WTC11 (cell line): ENCODE data around the gene MAP3K5. TPM values are rescaled to one million over a fixed set of nuclear protein-coding genes. Genes with fewer than 3 reads are reported as not detected.

Source experiments
- ATAC-seq: fragments of 200-7000 bp; cut with Tn5 transposase; 2 replicates; pipeline ENCODE4 v1.10.0; 2021; ENCODE audit warnings: mild to moderate bottlenecking, moderate library complexity
- CTCF ChIA-PET: fragments of 300-600 bp; sonication (Branson Sonifier 250); formaldehyde crosslinking; loops from one replicate; lab custom pipeline; 2021; ENCODE audit warnings: antibody characterized with exemption; lab: Charles Lee
- POLR2A ChIA-PET: fragments of 350-600 bp; sonication (Branson Sonifier 250); formaldehyde crosslinking; loops from one replicate; lab custom pipeline; 2021; ENCODE audit warnings: antibody characterized with exemption; lab: Charles Lee
- DNase-seq: peaks from one replicate; pipeline ENCODE4 v3.0.0; 2021; ENCODE audit warnings: low spot score
- H3K27ac Mint-ChIP-seq: 2 replicates; pipeline ENCODE4 v1.8.0; 2021; ENCODE audit warnings: mixed read lengths
- H3K27me3 Mint-ChIP-seq: 2 replicates; pipeline ENCODE4 v1.8.0; 2021; ENCODE audit warnings: low read depth, mild to moderate bottlenecking, moderate library complexity, mixed read lengths
- H3K36me3 Mint-ChIP-seq: 2 replicates; pipeline ENCODE4 v1.8.0; 2021; ENCODE audit warnings: mixed read lengths
- H3K4me1 Mint-ChIP-seq: 2 replicates; pipeline ENCODE4 v1.8.0; 2022; ENCODE audit warnings: mixed read lengths
- H3K4me3 Mint-ChIP-seq: 2 replicates; pipeline ENCODE4 v1.8.0; 2021; ENCODE audit warnings: mild to moderate bottlenecking, moderate library complexity, mixed read lengths
- H3K9me3 Mint-ChIP-seq: 2 replicates; pipeline ENCODE4 v1.8.0; 2021; ENCODE audit warnings: mixed read lengths
- AR ChIP-seq: fragments of 250-450 bp; sonication (Bioruptor Pico); IDR thresholded peaks from 2 replicates; pipeline ENCODE4 v1.9.0; 2021; ENCODE audit warnings: mild to moderate bottlenecking
- ATF6 ChIP-seq: sonication (generic); formaldehyde crosslinking; IDR thresholded peaks from 2 replicates; pipeline ENCODE4 v1.8.1; 2023; ENCODE audit warnings: mild to moderate bottlenecking, missing genetic modification reagents
- CREB1 ChIP-seq: sonication (generic); formaldehyde crosslinking; IDR thresholded peaks from 2 replicates; pipeline ENCODE4 v1.8.0; 2023; ENCODE audit warnings: mild to moderate bottlenecking, missing genetic modification reagents
- ELF4 ChIP-seq: sonication (generic); formaldehyde crosslinking; IDR thresholded peaks from 2 replicates; pipeline ENCODE4 v1.8.1; 2022; ENCODE audit warnings: low read depth, mild to moderate bottlenecking, moderate library complexity, missing genetic modification reagents
- FOXP1 ChIP-seq: sonication (generic); formaldehyde crosslinking; IDR thresholded peaks from 2 replicates; pipeline ENCODE4 v1.8.0; 2022; ENCODE audit warnings: missing genetic modification reagents, mild to moderate bottlenecking, moderate library complexity, borderline replicate concordance
- GRHL2 ChIP-seq: fragments of 250-450 bp; sonication (Bioruptor Pico); IDR thresholded peaks from 2 replicates; pipeline ENCODE4 v1.8.0; 2022; ENCODE audit warnings: mild to moderate bottlenecking, moderate library complexity; ENCODE audit not compliant: insufficient replicate concordance, severe bottlenecking
- GTF2I ChIP-seq: fragments of 250-450 bp; sonication (Bioruptor Pico); conservative IDR thresholded peaks from 2 replicates; pipeline ENCODE4 v1.4.0; 2021; ENCODE audit warnings: mild to moderate bottlenecking
- HMGA2 ChIP-seq: fragments of 250-450 bp; sonication (Bioruptor Pico); IDR thresholded peaks from 2 replicates; pipeline ENCODE4 v1.4.0; 2021; ENCODE audit warnings: mild to moderate bottlenecking, moderate library complexity
- HMGXB4 ChIP-seq: sonication (generic); formaldehyde crosslinking; IDR thresholded peaks from 2 replicates; pipeline ENCODE4 v1.8.1; 2023; ENCODE audit warnings: mild to moderate bottlenecking, moderate library complexity, missing genetic modification reagents
- IRF2 ChIP-seq: sonication (generic); formaldehyde crosslinking; IDR thresholded peaks from 2 replicates; pipeline ENCODE4 v1.8.0; 2022; ENCODE audit warnings: low read depth, missing genetic modification reagents, borderline replicate concordance
- KAT7 ChIP-seq: sonication (generic); formaldehyde crosslinking; IDR thresholded peaks from 2 replicates; pipeline ENCODE4 v1.8.1; 2023; ENCODE audit warnings: missing genetic modification reagents, mild to moderate bottlenecking, borderline replicate concordance
- MLX ChIP-seq: sonication (generic); formaldehyde crosslinking; IDR thresholded peaks from 2 replicates; pipeline ENCODE4 v1.8.1; 2023; ENCODE audit warnings: mild to moderate bottlenecking, missing genetic modification reagents, moderate library complexity
- NR1H2 ChIP-seq: sonication (generic); formaldehyde crosslinking; IDR thresholded peaks from 2 replicates; pipeline ENCODE4 v1.9.0; 2021; ENCODE audit warnings: mild to moderate bottlenecking, moderate library complexity, missing genetic modification reagents
- PRDM15 ChIP-seq: sonication (generic); formaldehyde crosslinking; IDR thresholded peaks from 2 replicates; pipeline ENCODE4 v1.8.0; 2022; ENCODE audit warnings: missing genetic modification reagents
- SP1 ChIP-seq: sonication (generic); formaldehyde crosslinking; conservative IDR thresholded peaks from 2 replicates; pipeline ENCODE4 v1.8.1; 2022; ENCODE audit warnings: missing genetic modification reagents
- TEAD1 ChIP-seq: sonication (generic); formaldehyde crosslinking; IDR thresholded peaks from 2 replicates; pipeline ENCODE4 v1.8.0; 2022; ENCODE audit warnings: mild to moderate bottlenecking, missing genetic modification reagents
- TEAD4 ChIP-seq: sonication (generic); formaldehyde crosslinking; IDR thresholded peaks from 2 replicates; pipeline ENCODE4 v1.8.0; 2022; ENCODE audit warnings: mild to moderate bottlenecking, missing genetic modification reagents
- USF2 ChIP-seq: sonication (generic); formaldehyde crosslinking; IDR thresholded peaks from 2 replicates; pipeline ENCODE4 v1.8.1; 2023; ENCODE audit warnings: mild to moderate bottlenecking, missing genetic modification reagents, moderate library complexity
- ZNF396 ChIP-seq: fragments of 250-450 bp; sonication (Bioruptor Pico); IDR thresholded peaks from 2 replicates; pipeline ENCODE4 v1.8.0; 2021; ENCODE audit warnings: mild to moderate bottlenecking, moderate library complexity, borderline replicate concordance
- ZSCAN18 ChIP-seq: fragments of 250-450 bp; sonication (Bioruptor Pico); IDR thresholded peaks from 2 replicates; pipeline ENCODE4 v2.1.2; 2022; ENCODE audit warnings: mild to moderate bottlenecking, moderate library complexity
- total RNA-seq: library from RNA; stranded (reverse); gene quantifications from 3 replicates; pipeline ENCODE4 v1.2.3, GENCODE V29; 2021

MAP3K5 gene
- total RNA-seq, 1 experiment from 2014 or later = 1.6 TPM

GRCh38 chr6:136566851-136567250, 225.4 kb downstream of the MAP3K5 start:
- Mint-ChIP-seq H3K36me3 (peaks cover 26% of the 10 kb centered on the region), H3K27me3 (no peaks in the 10 kb centered on the region), H3K27ac (no peak overlapping the region), H3K4me1 (peaks cover 3% of the 10 kb centered on the region; the same call in 1 of the 2 replicates), H3K9me3 (peaks cover 27% of the 10 kb centered on the region), H3K4me3 (no peak overlapping the region)
- DNase-seq = no peak
- CTCF ChIA-PET = interaction anchor here (2.0 kb wide), 1 partner anchor 17 kb away, joined by 14 read pairs; the partner anchor contains the start of gene MAP7
- TF ChIP-seq KAT7 (CRISPR knock-in tag) (no peak), USF2 (CRISPR knock-in tag) (no peak), CREB1 (no peak), TEAD1 (no peak), ZSCAN18 (no peak), GRHL2 (CRISPR knock-in tag) (no peak), GTF2I (CRISPR knock-in tag) (no peak), ELF4 (CRISPR knock-in tag) (no peak), AR (CRISPR knock-in tag) (no peak), FOXP1 (no peak), TEAD4 (CRISPR knock-in tag) (no peak), HMGXB4 (CRISPR knock-in tag) (no peak), ZNF396 (CRISPR knock-in tag) (no peak), MLX (CRISPR knock-in tag) (no peak), ATF6 (CRISPR knock-in tag) (no peak), PRDM15 (no peak), HMGA2 (CRISPR knock-in tag) (no peak), NR1H2 (CRISPR knock-in tag) (no peak), IRF2 (CRISPR knock-in tag) (no peak), SP1 (CRISPR knock-in tag) (no peak)
- ATAC-seq = no peak
- POLR2A ChIA-PET = no interaction called here
